Calu3 (cell line): ENCODE measurements around the gene SERPINA12. TPM values are rescaled to one million over a fixed set of nuclear protein-coding genes. Genes with fewer than 3 reads are reported as not detected.

ENCODE experiments used
- BruUV-seq: library from RNA; stranded (reverse); fragments of 400-500 nt; replicated peaks from 2 replicates; lab custom pipeline; 2021; lab: Mats Ljungman, UMichigan
- CTCF ChIA-PET: fragments of 300-600 bp; sonication (Branson Sonifier 250); formaldehyde crosslinking; loops from one replicate; lab custom pipeline; 2022; ENCODE audit warnings: antibody characterized with exemption; lab: Charles Lee
- DNase-seq: peaks from one replicate; pipeline ENCODE4 v3.0.0; 2022
- H3K27ac Mint-ChIP-seq: one replicate; pipeline ENCODE4 v1.8.0; 2022; ENCODE audit warnings: mixed read lengths; ENCODE audit not compliant: unreplicated experiment
- H3K27me3 Mint-ChIP-seq: one replicate; pipeline ENCODE4 v1.8.0; 2022; ENCODE audit warnings: mixed read lengths; ENCODE audit not compliant: unreplicated experiment
- H3K36me3 Mint-ChIP-seq: one replicate; pipeline ENCODE4 v1.8.0; 2022; ENCODE audit warnings: mild to moderate bottlenecking, moderate library complexity, mixed read lengths; ENCODE audit not compliant: insufficient read depth, unreplicated experiment
- H3K4me1 Mint-ChIP-seq: one replicate; pipeline ENCODE4 v1.8.0; 2022; ENCODE audit warnings: mild to moderate bottlenecking, low read depth, mixed read lengths; ENCODE audit not compliant: unreplicated experiment
- H3K4me3 Mint-ChIP-seq: one replicate; pipeline ENCODE4 v1.8.0; 2022; ENCODE audit warnings: mild to moderate bottlenecking, low read depth, moderate library complexity, mixed read lengths; ENCODE audit not compliant: unreplicated experiment
- H3K9me3 Mint-ChIP-seq: one replicate; pipeline ENCODE4 v1.8.0; 2022; ENCODE audit warnings: low read depth, mixed read lengths; ENCODE audit not compliant: unreplicated experiment
- intact Hi-C: fragments of 100-400 bp; cut with micrococcal nuclease; formaldehyde crosslinking; loops from one replicate; pipeline ENCODE4 v1.10.0; 2022; ENCODE audit not compliant: unreplicated experiment
- total RNA-seq: library from RNA; stranded (reverse); gene quantifications from 2 replicates; pipeline ENCODE4 v1.2.3, GENCODE V29; 2022
- TF ChIP-seq, protein P1 (sequence below): fragments of 200-600 bp; IDR thresholded peaks from one replicate; pipeline ENCODE4 v1.8.0; 2022; ENCODE audit warnings: antibody characterized with exemption; ENCODE audit not compliant: unreplicated experiment

Gene SERPINA12
- total RNA-seq, 1 experiment from 2014 or later: not detected

DNA sequence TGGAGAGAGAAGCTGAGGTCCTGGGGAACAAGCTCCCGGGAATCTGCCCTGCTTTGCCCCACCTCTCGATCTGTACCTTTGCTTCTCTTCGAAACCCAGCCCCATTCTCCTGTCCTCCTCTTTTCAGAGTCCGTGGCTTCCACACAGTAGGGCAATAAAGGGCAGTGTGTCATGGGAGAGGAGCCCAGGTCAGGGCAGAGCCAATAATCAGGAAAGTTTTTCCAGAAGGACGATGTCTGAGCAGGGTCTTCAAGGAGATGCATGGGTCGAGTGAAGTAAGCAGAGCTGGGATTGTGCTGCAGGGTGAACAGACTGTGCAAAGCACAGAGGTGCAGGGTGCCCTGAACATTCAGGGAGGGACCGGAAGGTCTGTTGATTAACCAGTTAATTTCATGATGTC, 29.9 kb upstream of the SERPINA12 start:
- intact Hi-C loops: no loop called here
- Mint-ChIP-seq H3K36me3 (no peaks in the 10 kb centered on the region), H3K27me3 (no peaks in the 10 kb centered on the region), H3K27ac (no peak overlapping the region), H3K4me1 (peaks cover 16% of the 10 kb centered on the region), H3K4me3 (no peak overlapping the region), H3K9me3 (no peaks in the 10 kb centered on the region)
- TF ChIP-seq, protein P1, sequence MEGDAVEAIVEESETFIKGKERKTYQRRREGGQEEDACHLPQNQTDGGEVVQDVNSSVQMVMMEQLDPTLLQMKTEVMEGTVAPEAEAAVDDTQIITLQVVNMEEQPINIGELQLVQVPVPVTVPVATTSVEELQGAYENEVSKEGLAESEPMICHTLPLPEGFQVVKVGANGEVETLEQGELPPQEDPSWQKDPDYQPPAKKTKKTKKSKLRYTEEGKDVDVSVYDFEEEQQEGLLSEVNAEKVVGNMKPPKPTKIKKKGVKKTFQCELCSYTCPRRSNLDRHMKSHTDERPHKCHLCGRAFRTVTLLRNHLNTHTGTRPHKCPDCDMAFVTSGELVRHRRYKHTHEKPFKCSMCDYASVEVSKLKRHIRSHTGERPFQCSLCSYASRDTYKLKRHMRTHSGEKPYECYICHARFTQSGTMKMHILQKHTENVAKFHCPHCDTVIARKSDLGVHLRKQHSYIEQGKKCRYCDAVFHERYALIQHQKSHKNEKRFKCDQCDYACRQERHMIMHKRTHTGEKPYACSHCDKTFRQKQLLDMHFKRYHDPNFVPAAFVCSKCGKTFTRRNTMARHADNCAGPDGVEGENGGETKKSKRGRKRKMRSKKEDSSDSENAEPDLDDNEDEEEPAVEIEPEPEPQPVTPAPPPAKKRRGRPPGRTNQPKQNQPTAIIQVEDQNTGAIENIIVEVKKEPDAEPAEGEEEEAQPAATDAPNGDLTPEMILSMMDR: no peak
- CTCF ChIA-PET: no interaction called here
- no peak for DNase-seq
- no TSS peak for BruUV-seq

DNA sequence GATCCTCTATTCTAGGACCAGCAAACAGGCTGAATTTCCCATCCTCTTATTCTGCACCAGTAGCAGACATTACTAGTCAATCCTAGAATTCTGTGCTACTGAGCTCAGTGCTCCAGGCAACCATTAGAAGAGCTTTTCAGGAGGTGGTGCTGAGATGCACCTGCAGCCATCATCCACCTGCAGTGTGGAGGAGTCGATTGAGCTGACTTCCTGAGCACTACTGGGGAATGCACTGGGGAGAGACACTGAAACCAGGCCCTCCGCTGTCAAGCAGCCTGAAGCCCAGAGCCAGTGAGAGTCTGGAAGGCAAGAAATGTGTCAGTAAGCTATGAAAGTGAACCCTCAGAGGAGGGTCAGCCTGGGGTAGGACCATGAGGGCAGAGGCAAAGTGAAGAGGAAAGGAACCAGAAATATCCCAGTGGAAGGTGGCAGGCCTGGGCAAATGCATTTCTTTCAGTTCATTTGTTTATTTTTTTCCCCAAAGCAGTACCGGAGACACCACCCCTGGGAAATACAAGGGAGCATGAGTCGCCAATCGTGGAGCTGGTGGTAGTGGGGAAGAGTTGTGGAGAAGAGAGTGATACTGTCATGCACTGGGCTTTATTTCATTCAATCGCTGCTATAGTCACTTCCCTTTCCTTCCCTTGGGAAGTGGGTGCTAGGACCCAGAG, 28.9 kb upstream of the SERPINA12 start:
- TF ChIP-seq, protein P1: no peak
- H3K36me3 Mint-ChIP-seq: no peaks in the 10 kb centered on the region
- H3K9me3 Mint-ChIP-seq: no peaks in the 10 kb centered on the region
- H3K27me3 Mint-ChIP-seq: no peaks in the 10 kb centered on the region
- no peak for DNase-seq
- intact Hi-C loops: no loop called here
- no peak overlapping the region for H3K4me3 Mint-ChIP-seq
- peaks cover 16% of the 10 kb centered on the region for H3K4me1 Mint-ChIP-seq
- no peak overlapping the region for H3K27ac Mint-ChIP-seq
- CTCF ChIA-PET: no interaction called here
- no TSS peak for BruUV-seq

DNA sequence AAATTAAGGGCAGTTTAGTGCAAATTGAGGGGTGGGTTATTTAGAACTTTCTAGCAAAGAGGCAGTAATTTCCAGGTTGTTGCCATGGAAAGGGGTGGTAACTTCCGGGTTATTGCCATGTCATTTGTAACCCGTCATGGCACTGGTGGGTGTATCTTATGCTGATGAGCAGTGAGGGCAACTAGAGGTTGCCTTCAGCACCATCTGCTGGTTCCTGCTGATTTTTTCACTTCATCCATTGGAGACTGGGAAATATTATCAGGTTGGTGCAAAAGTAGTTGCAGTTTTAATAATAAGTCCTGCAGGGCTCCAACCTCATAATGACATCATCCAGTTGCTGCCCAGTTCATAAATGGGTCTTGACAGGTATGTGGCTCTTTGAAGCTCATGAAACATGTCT, 27.6 kb upstream of the SERPINA12 start:
- CTCF ChIA-PET: no interaction called here

DNA sequence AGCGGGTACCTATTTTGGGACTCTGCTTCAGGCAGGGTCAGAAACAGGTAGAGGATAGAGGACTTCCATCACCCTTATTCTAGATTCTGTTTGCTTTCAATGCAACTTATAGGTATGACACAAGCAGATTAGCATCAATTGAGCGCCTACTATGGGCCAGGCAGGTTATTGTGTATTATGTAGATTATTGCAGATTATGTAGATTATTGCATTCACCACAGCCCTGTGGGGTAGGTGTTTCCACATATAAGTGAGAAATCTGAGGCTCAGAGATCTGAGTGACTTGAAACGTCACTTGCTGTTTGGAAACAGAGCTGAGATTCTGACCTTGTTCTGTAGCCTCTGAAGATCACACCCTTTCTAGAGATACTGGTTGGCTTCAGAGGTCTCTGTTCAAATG, 26.2 kb upstream of the SERPINA12 start:
- no TSS peak for BruUV-seq

More for the DNA sequence above, 27.6 kb upstream of the SERPINA12 start:
- no TSS peak for BruUV-seq
- Mint-ChIP-seq H3K36me3 (no peaks in the 10 kb centered on the region), H3K4me1 (peaks cover 8% of the 10 kb centered on the region), H3K4me3 (no peak overlapping the region), H3K27me3 (no peaks in the 10 kb centered on the region), H3K27ac (no peak overlapping the region), H3K9me3 (no peaks in the 10 kb centered on the region)
- TF ChIP-seq, protein P1: no peak
- intact Hi-C loops: no loop called here
- DNase-seq: no peak

More for the DNA sequence above, 26.2 kb upstream of the SERPINA12 start:
- no peak overlapping the region for H3K27ac Mint-ChIP-seq
- H3K36me3 Mint-ChIP-seq: no peaks in the 10 kb centered on the region
- DNase-seq: no peak
- H3K27me3 Mint-ChIP-seq: no peaks in the 10 kb centered on the region
- CTCF ChIA-PET: no interaction called here
- H3K9me3 Mint-ChIP-seq: no peaks in the 10 kb centered on the region
- no peak overlapping the region for H3K4me3 Mint-ChIP-seq
- TF ChIP-seq, protein P1: no peak
- intact Hi-C loops: no loop called here
- peaks cover 2% of the 10 kb centered on the region for H3K4me1 Mint-ChIP-seq
